ENCODE measurements around the gene RAI14. TPM values are rescaled to one million over a fixed set of nuclear protein-coding genes. Genes with fewer than 3 reads are reported as not detected.

RAI14 gene
- total RNA-seq, 6 experiments from 2014 or later = 11.9 to 30.8 (median 20.8) TPM

DNA sequence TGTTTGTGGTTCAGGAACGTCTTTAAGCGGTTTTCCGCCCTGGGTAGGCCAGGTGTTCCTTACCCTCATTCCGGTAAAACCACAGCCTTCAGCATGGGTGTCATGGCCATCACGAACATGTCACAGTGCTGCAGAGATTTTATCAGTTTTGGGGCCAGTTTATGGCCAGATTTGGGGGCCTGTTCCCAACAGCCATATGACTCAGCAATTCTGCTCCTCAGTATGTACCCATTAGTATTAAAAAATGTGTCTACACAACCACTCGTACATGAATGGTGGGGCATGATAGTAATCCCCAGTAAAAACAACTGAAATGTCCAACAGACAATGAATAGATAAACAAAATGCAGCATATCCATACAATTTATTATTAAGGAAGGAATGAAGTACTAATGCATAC, 130.9 kb downstream of the RAI14 start:
- TF ChIP-seq, protein P1, sequence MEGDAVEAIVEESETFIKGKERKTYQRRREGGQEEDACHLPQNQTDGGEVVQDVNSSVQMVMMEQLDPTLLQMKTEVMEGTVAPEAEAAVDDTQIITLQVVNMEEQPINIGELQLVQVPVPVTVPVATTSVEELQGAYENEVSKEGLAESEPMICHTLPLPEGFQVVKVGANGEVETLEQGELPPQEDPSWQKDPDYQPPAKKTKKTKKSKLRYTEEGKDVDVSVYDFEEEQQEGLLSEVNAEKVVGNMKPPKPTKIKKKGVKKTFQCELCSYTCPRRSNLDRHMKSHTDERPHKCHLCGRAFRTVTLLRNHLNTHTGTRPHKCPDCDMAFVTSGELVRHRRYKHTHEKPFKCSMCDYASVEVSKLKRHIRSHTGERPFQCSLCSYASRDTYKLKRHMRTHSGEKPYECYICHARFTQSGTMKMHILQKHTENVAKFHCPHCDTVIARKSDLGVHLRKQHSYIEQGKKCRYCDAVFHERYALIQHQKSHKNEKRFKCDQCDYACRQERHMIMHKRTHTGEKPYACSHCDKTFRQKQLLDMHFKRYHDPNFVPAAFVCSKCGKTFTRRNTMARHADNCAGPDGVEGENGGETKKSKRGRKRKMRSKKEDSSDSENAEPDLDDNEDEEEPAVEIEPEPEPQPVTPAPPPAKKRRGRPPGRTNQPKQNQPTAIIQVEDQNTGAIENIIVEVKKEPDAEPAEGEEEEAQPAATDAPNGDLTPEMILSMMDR (IDR thresholded peaks at IDR 0.05) = no peak
- TF ChIP-seq POLR2A (IDR thresholded peaks at IDR 0.05) = no peak
- H3K27ac ChIP-seq = no peak overlapping the region
- DNase-seq (no peak), ATAC-seq (no peak)
- no peaks in the 10 kb centered on the region for H3K27me3 ChIP-seq
- intact Hi-C loops (cut with DNase I) = no loop called here
- 88% methylated on average over 5 of the region's 6 CpGs for WGBS (ENCODE audit: insufficient coverage, low coverage, low lambda C conversion rate, missing lambda C conversion rate)
- H3K9me3 ChIP-seq = no peaks in the 10 kb centered on the region
- no peak overlapping the region for H3K4me3 ChIP-seq
- peaks cover 0 to 2% (median 0%) of the 10 kb centered on the region in 4 donors for H3K36me3 ChIP-seq
- H3K4me1 ChIP-seq = no peaks in the 10 kb centered on the region

DNA sequence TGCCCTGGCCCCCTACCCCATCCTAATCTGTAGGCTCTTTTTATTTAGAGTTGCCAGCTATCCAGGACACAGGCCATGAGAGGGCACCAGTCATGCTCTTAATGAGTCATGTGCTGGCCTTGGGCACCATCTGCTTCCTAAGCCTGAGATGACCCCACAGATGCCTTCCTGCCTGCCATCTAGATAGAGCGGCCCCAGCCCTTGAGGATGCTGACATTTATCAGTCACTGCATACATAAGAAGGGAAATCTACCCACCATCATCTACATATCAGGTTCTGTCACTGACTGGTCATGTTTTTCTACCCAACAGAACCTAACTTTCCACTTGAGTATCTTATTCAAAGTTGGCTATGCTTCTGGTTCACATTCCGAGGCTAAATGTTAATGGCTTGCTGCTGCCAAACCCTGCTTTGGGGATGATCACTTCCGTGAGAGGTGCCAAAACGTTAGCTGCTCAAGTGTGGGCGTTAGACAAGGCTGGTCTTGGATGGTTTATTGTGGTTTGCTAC, 132.9 kb downstream of the RAI14 start:
- 74% methylated on average over 5 of the region's 5 CpGs for whole genome bisulfite sequencing (ENCODE audit: insufficient coverage, low coverage, low lambda C conversion rate, missing lambda C conversion rate)
- no peak overlapping the region for H3K27ac ChIP-seq
- DNase-seq = no peak
- TF ChIP-seq POLR2A (IDR thresholded peaks at IDR 0.05) = no peak
- TF ChIP-seq, protein P1 (IDR thresholded peaks at IDR 0.05) = no peak
- ATAC-seq = peak; percentile 32 to 47 (median 35)
- peaks cover 0 to 2% (median 0%) of the 10 kb centered on the region in 4 donors for H3K36me3 ChIP-seq
- H3K4me1 ChIP-seq = no peaks in the 10 kb centered on the region
- H3K9me3 ChIP-seq = no peaks in the 10 kb centered on the region
- intact Hi-C loops (cut with DNase I) = no loop called here
- H3K4me3 ChIP-seq = no peak overlapping the region
- no peaks in the 10 kb centered on the region for H3K27me3 ChIP-seq

DNA sequence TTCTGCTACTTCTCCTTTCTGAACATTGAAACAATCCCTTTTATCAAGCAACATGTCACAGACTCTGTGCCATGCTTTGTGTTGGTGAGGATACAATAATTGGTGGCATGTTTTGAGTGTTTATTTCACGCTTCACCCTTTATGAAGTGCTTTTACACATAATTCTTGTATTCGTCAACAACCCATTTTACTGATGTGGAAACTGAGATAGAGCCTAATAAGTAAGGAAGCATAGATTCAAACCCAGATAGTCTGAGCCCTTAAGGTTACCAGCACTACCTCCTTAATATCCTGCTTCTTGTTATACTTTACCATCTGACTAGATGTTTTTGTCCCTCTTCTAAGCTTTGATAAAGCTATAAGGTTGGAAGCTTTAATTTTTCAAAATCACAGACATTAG, 133.5 kb downstream of the RAI14 start:
- intact Hi-C loops (cut with DNase I) = no loop called here
- H3K27ac ChIP-seq = no peak overlapping the region

DNA sequence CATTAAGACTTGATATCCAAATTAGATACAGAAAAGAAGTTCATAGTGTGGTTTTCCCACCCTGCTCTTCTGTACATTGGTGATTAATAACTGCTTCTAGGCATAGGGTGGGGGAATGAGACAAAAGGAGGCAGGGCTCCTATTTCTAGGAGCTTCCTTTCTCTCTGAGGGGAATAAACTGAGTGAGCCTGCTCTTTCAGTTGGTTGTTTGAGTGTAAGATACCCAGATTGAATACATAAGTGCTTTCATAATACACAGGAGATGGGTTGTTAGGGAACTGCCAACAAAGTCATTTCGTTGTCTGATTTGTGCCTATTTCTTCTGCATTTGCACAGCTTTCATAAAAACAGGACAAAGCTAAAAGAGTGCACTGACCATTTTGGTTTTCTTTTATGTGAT, 133.9 kb downstream of the RAI14 start:
- H3K4me1 ChIP-seq = no peaks in the 10 kb centered on the region
- H3K9me3 ChIP-seq = no peaks in the 10 kb centered on the region
- DNase-seq (no peak), ATAC-seq (no peak)
- H3K4me3 ChIP-seq = no peak overlapping the region
- 12% methylated on average over 1 of the region's 1 CpG for WGBS (ENCODE audit: insufficient coverage, low coverage, low lambda C conversion rate, missing lambda C conversion rate)
- peaks cover 0 to 2% (median 0%) of the 10 kb centered on the region in 4 donors for H3K36me3 ChIP-seq
- no peaks in the 10 kb centered on the region for H3K27me3 ChIP-seq
- no peak for TF ChIP-seq POLR2A (IDR thresholded peaks at IDR 0.05)
- TF ChIP-seq, protein P1 (IDR thresholded peaks at IDR 0.05) = no peak
- H3K27ac ChIP-seq = no peak overlapping the region
- intact Hi-C loops (cut with DNase I) = no loop called here

More for the DNA sequence above, 133.5 kb downstream of the RAI14 start:
- ATAC-seq (no peak), DNase-seq (no peak)
- Histone ChIP-seq H3K9me3 (no peaks in the 10 kb centered on the region), H3K27me3 (no peaks in the 10 kb centered on the region), H3K36me3 (peaks cover 0 to 2% (median 0%) of the 10 kb centered on the region in 4 donors), H3K4me3 (no peak overlapping the region), H3K4me1 (no peaks in the 10 kb centered on the region)
- TF ChIP-seq, protein P1 (IDR thresholded peaks at IDR 0.05) = no peak
- TF ChIP-seq POLR2A (IDR thresholded peaks at IDR 0.05) = no peak
- WGBS (ENCODE audit: insufficient coverage, low coverage, low lambda C conversion rate, missing lambda C conversion rate) = 83% methylated on average over 2 of the region's 2 CpGs

Data from right lobe of liver (tissue), 6 donors.